Subcutaneous abdominal adipose tissue (tissue), 5 donors: Measurements from ENCODE around the gene NABP2.
"Not testable (repeated sequence)": the region's sequence is repeated elsewhere in the genome, so short reads cannot be mapped to it uniquely, and the experiment has no call there.

ENCODE experiments used
- H3K27ac ChIP-seq: one replicate; pipeline ENCODE4 v1.7.0; 2013; ENCODE audit warnings: low read depth, mild to moderate bottlenecking, inconsistent platforms, low read length, moderate library complexity
- H3K27me3 ChIP-seq, 5 donors: one replicate each; pipeline ENCODE4 v1.7.0; 2013; ENCODE audit warnings: low read length in 5 of 5, inconsistent platforms in 1 of 5; ENCODE audit not compliant: control insufficient read depth in 5 of 5, insufficient read depth in 4 of 5
- H3K36me3 ChIP-seq, 5 donors: one replicate each; pipeline ENCODE4 v1.7.0; 2013; ENCODE audit warnings: low read length in 5 of 5; ENCODE audit not compliant: control insufficient read depth in 5 of 5, insufficient read depth in 5 of 5
- H3K4me1 ChIP-seq, 5 donors: one replicate each; pipeline ENCODE4 v1.7.0; 2013; ENCODE audit warnings: low read length in 5 of 5, mild to moderate bottlenecking in 3 of 5, moderate library complexity in 1 of 5; ENCODE audit not compliant: control insufficient read depth in 5 of 5, insufficient read depth in 5 of 5
- H3K4me3 ChIP-seq, 5 donors: one replicate each; pipeline ENCODE4 v1.7.0; 2013; ENCODE audit warnings: low read length in 5 of 5, low read depth in 1 of 5
- H3K9ac ChIP-seq, 5 donors: one replicate each; pipeline ENCODE4 v1.7.0; 2013; ENCODE audit warnings: low read length in 5 of 5, mild to moderate bottlenecking in 4 of 5, moderate library complexity in 3 of 5
- H3K9me3 ChIP-seq, 5 donors: one replicate each; pipeline ENCODE4 v1.7.0; 2013; ENCODE audit warnings: low read length in 5 of 5; ENCODE audit not compliant: control insufficient read depth in 5 of 5
- donor health status: healthy.
- donor health status: healthy.
- donor health status: healthy.
- donor health status: healthy.
- donor health status: healthy.

Gene NABP2

GRCh38 chr12:56266068-56266692 lies 42.0 kb downstream of the NABP2 start:
- peaks cover 3 to 17% (median 14%) of the 10 kb centered on the region in 5 donors for H3K4me1 ChIP-seq
- H3K27me3 ChIP-seq, H3K9me3 ChIP-seq: not testable (repeated sequence)
- peak overlapping the region; percentile 75 to 93 (median 82) for H3K4me3 ChIP-seq
- H3K9ac ChIP-seq, result peak overlapping the region; percentile 17 to 79 (median 72)
- peaks cover 7 to 18% (median 14%) of the 10 kb centered on the region in 5 donors for H3K36me3 ChIP-seq
- peak overlapping the region; percentile 82 for H3K27ac ChIP-seq

- H3K4me1 ChIP-seq, result peaks cover 3 to 17% (median 14%) of the 10 kb centered on the region in 5 donors
These were observed 42.7 kb downstream of the NABP2 start, which contains the start of gene COQ10A for GRCh38 chr12:56266693-56267442. Gene COQ10A (plus strand): TSS chr12:56266942. CDS start chr12:56267119, 177 bp downstream.

GRCh38 chr12:56267443-56268071 lies 43.4 kb downstream of the NABP2 start:
- H3K27ac ChIP-seq, result peak overlapping the region; percentile 82

More at GRCh38 chr12:56266693-56267442, 42.7 kb downstream of the NABP2 start, which contains the start of gene COQ10A:
- Histone ChIP-seq H3K27ac (peak within 1 kb of the TSS; percentile 82), H3K27me3 (no peaks in the 10 kb centered on the region), H3K4me3 (peak within 1 kb of the TSS; percentile 75 to 93 (median 82)), H3K9ac (peak within 1 kb of the TSS; percentile 17 to 79 (median 75)), H3K36me3 (peaks cover 11 to 24% (median 21%) of the 10 kb centered on the region in 5 donors), H3K9me3 (no peaks in the 10 kb centered on the region)

GRCh38 chr12:56271031-56271430 lies 46.9 kb downstream of the NABP2 start:
- no peaks in the 10 kb centered on the region for H3K9me3 ChIP-seq
- H3K27ac ChIP-seq, result no peak overlapping the region
- H3K4me3 ChIP-seq, result no peak overlapping the region
- peaks cover 25 to 66% (median 61%) of the 10 kb centered on the region in 5 donors for H3K36me3 ChIP-seq
- H3K27me3 ChIP-seq, result no peaks in the 10 kb centered on the region
- H3K4me1 ChIP-seq, result peaks cover 3 to 17% (median 14%) of the 10 kb centered on the region in 5 donors
- no peak overlapping the region for H3K9ac ChIP-seq

More at GRCh38 chr12:56267443-56268071, 43.4 kb downstream of the NABP2 start:
- H3K4me3 ChIP-seq, result peak overlapping the region; percentile 59 to 93 (median 82)
- H3K36me3 ChIP-seq, result peaks cover 11 to 31% (median 28%) of the 10 kb centered on the region in 5 donors
- no peaks in the 10 kb centered on the region for H3K27me3 ChIP-seq
- H3K9me3 ChIP-seq, result no peaks in the 10 kb centered on the region
- peak overlapping the region in 3 of 5 donors; percentile 75 to 79 (median 78) for H3K9ac ChIP-seq
- H3K4me1 ChIP-seq, result peaks cover 3 to 17% (median 14%) of the 10 kb centered on the region in 5 donors

- peaks cover 28 to 75% (median 68%) of the 10 kb centered on the region in 5 donors for H3K36me3 ChIP-seq
- not testable (repeated sequence) for H3K4me1 ChIP-seq, H3K27me3 ChIP-seq, H3K9ac ChIP-seq, H3K27ac ChIP-seq, H3K4me3 ChIP-seq, H3K9me3 ChIP-seq
These were observed 48.3 kb downstream of the NABP2 start for GRCh38 chr12:56272468-56272867.

GRCh38 chr12:56274299-56274698 lies 50.2 kb downstream of the NABP2 start:
- Histone ChIP-seq H3K4me3 (no peak overlapping the region), H3K27ac (no peak overlapping the region), H3K4me1 (no peaks in the 10 kb centered on the region), H3K27me3 (no peaks in the 10 kb centered on the region), H3K36me3 (peaks cover 30 to 90% (median 81%) of the 10 kb centered on the region in 5 donors), H3K9ac (no peak overlapping the region), H3K9me3 (no peaks in the 10 kb centered on the region)

- Histone ChIP-seq H3K9me3 (no peaks in the 10 kb centered on the region), H3K36me3 (peaks cover 26 to 93% (median 77%) of the 10 kb centered on the region in 5 donors), H3K4me3 (no peak overlapping the region), H3K9ac (no peak overlapping the region), H3K4me1 (peaks cover 0 to 10% (median 8%) of the 10 kb centered on the region in 5 donors), H3K27me3 (no peaks in the 10 kb centered on the region), H3K27ac (no peak overlapping the region)
These were observed 54.8 kb downstream of the NABP2 start for GRCh38 chr12:56278905-56279304.
